GF-D8 (cell line): ENCODE measurements around the gene MGAT4D.
"Not testable (repeated sequence)": the region's sequence is repeated elsewhere in the genome, so short reads cannot be mapped to it uniquely, and the experiment has no call there.

Experiments used
- DNase-seq: peaks from one replicate; lab custom pipeline; 2025; lab: John Stamatoyannopoulos, UW

The MGAT4D gene

GRCh38 chr4:140497747-140498636 lies at the start of gene MGAT4D:
TSS of gene MGAT4D (minus strand) at chr4:140498293. CDS start at chr4:140498222, 71 bp downstream.
- no peak for DNase-seq

DNA sequence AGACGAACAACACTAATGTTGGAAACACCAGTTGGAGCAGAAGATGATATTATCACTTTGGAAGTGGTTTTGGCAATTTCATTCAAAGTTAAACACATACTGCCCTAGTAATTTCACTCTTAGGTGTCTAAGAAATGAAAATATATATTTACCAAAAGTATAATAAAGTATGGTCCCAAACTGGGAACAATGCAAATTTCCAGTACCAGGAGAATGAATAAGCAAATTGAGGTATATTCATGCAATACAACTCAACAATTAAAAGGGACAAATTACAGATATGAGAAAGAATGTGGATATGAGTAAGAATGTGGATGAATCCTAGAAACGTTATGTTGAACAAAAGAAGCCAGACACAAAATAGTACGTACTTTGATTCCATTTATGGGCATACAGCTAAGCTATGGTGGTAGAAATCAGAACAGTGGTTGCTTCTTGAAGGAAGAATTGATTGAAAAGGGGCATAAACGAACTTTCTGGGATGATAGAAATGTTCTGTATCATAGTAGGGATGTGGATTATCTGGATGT lies 35.9 kb upstream of the MGAT4D start:
- DNase-seq = no peak

DNA sequence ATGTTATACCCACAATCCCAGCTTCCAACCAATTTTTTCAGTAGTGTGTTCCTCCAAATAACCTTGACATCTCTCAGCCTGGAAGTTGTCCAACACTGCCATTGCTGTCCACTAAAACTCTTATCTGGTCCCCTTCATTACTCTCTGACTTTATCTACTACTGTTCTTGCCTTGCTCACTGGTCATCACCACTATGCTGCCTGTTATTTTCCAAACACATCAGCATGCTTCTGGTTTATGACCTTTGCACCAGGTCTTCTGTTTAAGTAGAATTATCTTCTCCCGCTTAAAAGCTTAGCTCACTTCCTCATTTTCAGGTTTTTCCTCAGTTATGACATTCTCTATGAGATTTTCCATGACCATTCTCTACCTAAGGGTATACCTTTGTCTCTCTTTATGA lies 31.3 kb upstream of the MGAT4D start:
- peak; percentile 38 for DNase-seq

- peak; percentile 94 for DNase-seq
Measured at GRCh38 chr4:140523857-140524742, 26.0 kb upstream of the MGAT4D start, which contains the start of gene ELMOD2. TSS of gene ELMOD2 (plus strand) at chr4:140524168. CDS start at chr4:140525429, 1,261 bp downstream.

DNA sequence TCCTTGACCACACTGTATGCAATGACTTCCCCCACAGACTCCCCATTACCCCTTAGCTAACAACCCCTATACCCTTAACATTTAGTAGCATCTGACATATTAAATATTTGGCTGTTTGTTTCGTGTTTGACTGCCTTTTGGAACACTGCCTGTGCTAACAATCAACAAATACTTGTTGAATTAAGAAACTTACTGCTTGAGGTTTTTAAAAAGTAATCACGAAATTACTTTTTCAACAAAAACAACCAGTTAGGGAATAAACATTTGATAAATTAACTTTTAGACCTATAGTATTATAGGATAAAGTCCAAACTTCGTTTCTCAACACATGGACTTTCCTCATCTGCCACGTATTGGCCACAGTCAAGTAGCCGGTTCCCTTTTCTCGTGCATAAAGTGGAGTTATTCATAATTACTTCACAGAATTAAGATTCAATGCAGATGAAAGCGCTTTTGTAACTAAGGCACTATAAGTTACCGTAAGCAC lies 25.3 kb upstream of the MGAT4D start:
- DNase-seq = no peak

GRCh38 chr4:140515423-140515822 lies 17.3 kb upstream of the MGAT4D start:
- no peak for DNase-seq

GRCh38 chr4:140513765-140514164 lies 15.7 kb upstream of the MGAT4D start:
- DNase-seq = not testable (repeated sequence)

DNA sequence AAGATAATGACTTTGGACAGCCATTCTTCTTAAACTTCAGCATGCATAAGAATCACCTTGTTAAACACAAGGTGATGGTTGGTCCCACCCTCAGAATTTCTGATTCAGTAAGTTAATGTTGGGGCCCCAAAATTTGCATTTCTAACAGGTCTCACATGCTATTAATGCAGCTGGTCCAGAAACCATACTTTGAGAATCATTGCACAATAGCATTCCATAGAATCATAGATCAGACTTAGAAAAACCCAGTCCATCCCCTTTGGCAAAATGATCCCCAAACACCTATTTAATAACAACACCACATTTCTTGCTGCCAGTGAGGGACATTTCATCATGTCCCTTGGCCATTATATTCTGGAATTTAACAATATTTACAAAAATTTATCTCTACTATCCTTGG lies 6.2 kb upstream of the MGAT4D start:
- DNase-seq = no peak

DNA sequence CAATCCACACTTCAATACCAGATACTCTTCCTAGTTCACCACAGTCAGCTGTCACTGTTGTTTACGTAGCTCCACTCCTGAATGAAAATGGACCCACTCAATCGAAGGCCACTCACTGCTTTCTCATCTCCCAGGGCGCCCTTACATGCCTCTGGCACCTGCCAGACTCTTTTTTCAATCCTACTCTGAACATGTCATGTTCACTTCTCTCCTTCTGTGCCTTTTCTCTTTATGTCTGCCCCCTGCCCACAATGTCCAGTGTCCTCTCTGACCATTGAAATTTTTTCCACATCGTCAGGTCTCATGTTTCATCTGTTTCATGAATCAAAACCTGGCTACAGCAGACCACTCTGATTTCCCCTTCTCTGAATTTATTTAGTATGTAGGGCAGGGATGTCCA lies 1.3 kb upstream of the MGAT4D start:
- no peak for DNase-seq

- no peak for DNase-seq
Measured at GRCh38 chr4:140497405-140497746, 717 bp downstream of the MGAT4D start.

- DNase-seq = no peak
Measured at GRCh38 chr4:140485939-140486338, 12.2 kb downstream of the MGAT4D start.

DNA sequence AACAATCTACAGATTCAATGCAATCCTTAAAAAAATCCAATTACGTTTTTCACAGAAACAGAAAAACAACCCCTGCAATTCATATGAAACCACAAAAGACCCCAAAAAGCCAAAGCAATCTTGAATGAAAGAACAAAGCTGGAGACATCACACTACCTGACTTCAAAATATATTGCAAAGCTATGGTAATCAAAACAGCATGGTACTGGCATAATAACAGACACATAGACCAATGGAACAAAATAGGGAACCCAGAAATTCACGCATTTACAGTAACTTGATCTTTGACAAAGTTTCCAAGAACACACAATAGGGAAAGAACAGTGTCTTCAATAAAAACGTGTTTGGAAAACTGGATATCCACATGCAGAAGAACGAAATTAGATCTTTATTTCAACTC lies 14.6 kb downstream of the MGAT4D start:
- no peak for DNase-seq

DNA sequence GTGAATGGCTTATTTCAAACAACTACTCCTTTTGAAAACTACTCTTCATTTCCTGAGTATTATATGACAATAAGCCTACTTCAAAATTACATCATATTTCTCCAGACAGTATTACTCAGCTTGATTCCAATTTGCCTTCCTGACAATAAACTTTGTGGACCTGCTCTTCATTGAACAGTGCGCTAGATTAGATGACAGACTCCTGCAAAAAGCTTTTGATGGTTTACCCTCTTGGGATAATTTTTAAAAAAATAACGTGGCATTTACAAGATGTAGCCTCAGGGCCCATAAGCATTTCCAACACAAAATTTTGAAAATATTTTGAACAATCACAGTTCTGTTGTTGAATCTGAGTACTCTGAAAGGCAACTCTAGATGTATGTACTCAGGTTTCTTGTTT lies 25.9 kb downstream of the MGAT4D start:
- no peak for DNase-seq

GRCh38 chr4:140469791-140470733 lies 28.0 kb downstream of the MGAT4D start:
- no peak for DNase-seq

GRCh38 chr4:140466146-140466545 lies 31.9 kb downstream of the MGAT4D start:
- DNase-seq = no peak

GRCh38 chr4:140463614-140464013 lies 34.5 kb downstream of the MGAT4D start:
- DNase-seq = no peak

- DNase-seq = no peak
Measured at GRCh38 chr4:140463182-140463581, 34.9 kb downstream of the MGAT4D start.

- DNase-seq = no peak
Measured at GRCh38 chr4:140450352-140450751, 47.7 kb downstream of the MGAT4D start.

DNA sequence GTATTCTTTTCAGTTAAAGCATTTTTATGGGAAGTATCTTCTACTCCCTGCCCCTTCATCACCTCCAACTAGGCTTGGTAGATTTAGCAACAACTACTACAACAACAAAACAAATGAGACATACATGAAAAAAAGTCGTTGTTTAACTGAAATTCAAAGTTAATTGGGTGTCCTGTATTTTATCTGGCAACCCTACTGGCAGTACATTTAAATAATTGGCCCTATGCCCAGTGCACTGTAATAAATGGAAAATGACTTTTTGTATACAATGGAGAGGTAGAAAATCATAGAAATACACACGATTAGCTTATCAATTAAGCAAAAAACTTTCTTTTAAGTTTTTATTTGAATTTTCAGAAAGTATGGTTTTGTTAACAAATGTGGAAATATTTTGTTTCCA lies 49.3 kb downstream of the MGAT4D start:
- DNase-seq = no peak

- no peak for DNase-seq
Measured at GRCh38 chr4:140448162-140448561, 49.9 kb downstream of the MGAT4D start.

DNA sequence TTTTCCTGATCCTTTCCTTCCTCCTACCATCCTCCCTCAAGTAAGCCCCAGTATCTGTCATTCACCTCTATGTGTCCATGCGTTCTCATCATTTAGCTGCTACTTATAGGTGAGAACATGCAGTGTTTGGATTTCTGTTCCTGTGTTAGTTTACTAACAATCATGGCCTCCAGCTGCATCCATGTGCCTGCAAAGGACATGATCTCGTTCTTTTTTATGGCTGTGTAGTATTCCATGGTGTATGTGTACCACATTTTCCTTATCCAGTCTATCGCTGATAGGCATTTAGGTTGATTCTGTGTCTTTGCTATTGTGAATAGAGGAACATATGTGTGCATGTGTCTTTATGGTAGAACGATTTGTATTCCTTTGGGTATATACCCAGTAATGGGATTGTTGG lies 53.7 kb downstream of the MGAT4D start:
- not testable (repeated sequence) for DNase-seq
